NT2/D1 (cell line): Measurements from ENCODE around the gene PAFAH2.

Experiments
- SUZ12 ChIP-seq: IDR thresholded peaks from 2 replicates; pipeline ENCODE4 v1.6.1; 2011; ENCODE audit not compliant: insufficient read length, insufficient read depth; ENCODE audit errors: extremely low read depth
- YY1 ChIP-seq: IDR thresholded peaks from 2 replicates; pipeline ENCODE4 v1.6.1; 2011; ENCODE audit not compliant: insufficient read length, insufficient read depth
- ZNF274 ChIP-seq: IDR thresholded peaks from 2 replicates; pipeline ENCODE4 v1.6.1; 2011; ENCODE audit warnings: mild to moderate bottlenecking, low read depth, low read length

DNA sequence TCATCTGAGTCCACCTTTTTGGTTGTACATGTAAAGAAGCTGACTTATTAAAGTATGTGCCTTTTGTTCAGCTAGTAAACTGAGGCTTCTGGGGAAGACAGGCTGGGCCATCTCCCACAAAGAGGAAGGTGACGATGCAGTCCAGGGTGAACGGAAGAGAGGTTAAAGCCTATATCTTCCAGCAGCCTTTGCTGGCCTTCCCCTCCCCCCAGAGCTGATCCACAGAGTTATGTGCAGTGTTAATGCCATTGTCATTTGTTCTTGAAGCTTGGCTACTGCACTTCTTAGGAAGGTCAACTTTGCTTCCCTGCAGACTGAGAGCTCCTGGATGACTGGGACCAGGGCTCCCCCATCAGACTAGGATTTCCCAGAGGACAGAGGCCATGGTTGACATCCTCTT, 45.9 kb upstream of the PAFAH2 start:
- no peak for TF ChIP-seq ZNF274
- TF ChIP-seq SUZ12, result no peak
- no peak for TF ChIP-seq YY1
